ENCODE results near the gene CIAO2A.
"Not testable (repeated sequence)": the region's sequence is repeated elsewhere in the genome, so short reads cannot be mapped to it uniquely, and the experiment has no call there.

CIAO2A gene

DNA sequence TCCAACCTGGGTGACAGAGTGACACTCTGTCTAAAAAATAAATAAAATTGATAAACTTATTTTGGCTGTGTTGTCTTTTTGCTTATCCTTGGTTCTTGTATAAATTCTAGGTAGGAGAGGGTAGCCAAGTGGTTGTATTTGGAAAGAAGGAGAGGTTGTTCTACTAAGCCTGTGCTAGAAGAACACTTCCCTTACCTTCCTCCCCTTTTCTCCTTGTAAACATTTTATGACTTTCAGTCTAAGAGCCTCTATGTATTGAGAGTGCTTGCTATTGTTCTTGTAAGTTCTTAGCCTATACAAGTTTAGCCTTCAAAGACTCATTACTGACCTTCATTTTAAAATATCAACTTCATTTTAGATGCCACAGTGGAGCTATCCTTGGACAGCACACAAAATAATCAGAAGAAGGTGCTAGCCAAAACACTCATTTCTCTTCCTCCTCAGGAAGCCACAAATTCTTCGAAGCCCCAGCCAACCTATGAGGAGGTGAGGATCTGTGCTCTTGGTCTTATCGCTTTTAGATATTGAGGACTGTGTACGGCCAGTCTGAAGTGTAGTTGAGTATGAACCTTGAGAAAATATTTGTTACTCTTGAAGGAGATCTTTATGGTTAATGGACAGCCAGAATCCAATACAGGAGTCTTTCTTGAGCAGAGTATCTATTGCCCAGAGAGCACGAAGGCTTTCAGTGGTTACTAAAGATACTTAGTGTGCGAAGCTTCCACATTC lies 24.3 kb upstream of the CIAO2A start:
- DNase-seq (ENCODE audit: low read depth): no peak
- no peak overlapping the region for H3K4me3 ChIP-seq (ENCODE audit: low read depth, low read length)

- no peak overlapping the region for H3K4me3 ChIP-seq (ENCODE audit: low read depth, low read length)
- DNase-seq (ENCODE audit: low read depth): no peak
These were observed 19.3 kb upstream of the CIAO2A start for GRCh38 chr15:64112904-64113303.

DNA sequence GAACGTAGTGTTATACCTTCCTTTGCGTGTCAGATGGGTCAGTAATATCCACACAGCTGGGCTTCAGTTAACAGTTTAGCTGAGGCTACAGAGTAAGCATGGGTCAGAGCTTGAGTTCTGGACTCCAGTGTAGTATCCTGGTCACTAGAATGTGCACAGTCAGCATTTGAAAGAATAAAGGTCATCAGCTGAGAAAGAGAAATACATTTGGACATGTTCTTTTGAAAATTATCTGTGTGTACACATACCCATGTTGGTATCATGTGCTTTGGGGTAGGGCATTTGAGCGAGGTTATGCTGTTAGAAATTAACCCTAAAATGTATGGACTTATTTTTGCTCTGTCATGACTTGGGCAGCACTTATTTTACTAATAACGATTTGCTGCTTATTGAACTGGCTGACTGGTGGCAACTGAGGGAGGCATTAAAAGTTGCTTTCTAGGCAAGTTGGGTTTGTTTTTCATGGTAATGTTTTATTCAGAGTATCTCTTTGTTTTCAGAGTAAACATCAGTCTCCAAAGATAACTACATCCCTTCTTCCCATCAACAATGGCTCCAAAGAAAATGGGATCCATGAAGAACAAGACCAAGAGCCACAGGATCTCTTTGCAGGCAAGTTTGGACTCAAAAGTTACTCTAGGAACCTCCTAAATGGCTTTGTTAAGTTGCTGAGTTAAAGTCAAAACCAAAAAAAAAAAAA lies 18.6 kb upstream of the CIAO2A start:
- no peak for DNase-seq (ENCODE audit: low read depth)
- H3K4me3 ChIP-seq (ENCODE audit: low read depth, low read length): no peak overlapping the region

GRCh38 chr15:64111679-64112050 lies 18.0 kb upstream of the CIAO2A start:
- DNase-seq (ENCODE audit: low read depth): no peak
- H3K4me3 ChIP-seq (ENCODE audit: low read depth, low read length): no peak overlapping the region

GRCh38 chr15:64110950-64111678 lies 17.5 kb upstream of the CIAO2A start:
- DNase-seq (ENCODE audit: low read depth): no peak
- no peak overlapping the region for H3K4me3 ChIP-seq (ENCODE audit: low read depth, low read length)

GRCh38 chr15:64110108-64110701 lies 16.6 kb upstream of the CIAO2A start:
- not testable (repeated sequence) for DNase-seq (ENCODE audit: low read depth); H3K4me3 ChIP-seq (ENCODE audit: low read depth, low read length)

DNA sequence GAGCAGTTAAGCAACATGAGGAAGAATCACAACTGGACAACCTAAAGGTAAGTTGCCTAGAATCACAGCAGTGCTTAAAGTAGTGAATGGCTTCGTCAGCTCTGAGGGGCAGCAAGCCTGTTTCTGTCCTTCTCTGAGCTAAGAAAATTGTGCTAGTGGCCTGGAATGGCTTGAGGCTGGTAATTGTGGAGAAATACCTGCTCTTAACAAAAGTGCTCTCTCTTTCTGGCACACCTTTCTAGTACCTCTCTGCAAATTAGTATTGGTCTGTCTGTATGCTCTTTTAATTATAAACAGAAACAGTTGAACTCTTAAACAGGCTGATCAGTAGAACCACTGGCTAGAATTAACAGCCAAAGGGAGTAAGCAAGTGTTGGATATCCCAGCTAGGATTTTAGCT lies 13.7 kb upstream of the CIAO2A start:
- DNase-seq (ENCODE audit: low read depth): no peak
- no peak overlapping the region for H3K4me3 ChIP-seq (ENCODE audit: low read depth, low read length)

GRCh38 chr15:64105113-64105704 lies 11.6 kb upstream of the CIAO2A start:
- H3K4me3 ChIP-seq (ENCODE audit: low read depth, low read length): no peak overlapping the region
- no peak for DNase-seq (ENCODE audit: low read depth)

DNA sequence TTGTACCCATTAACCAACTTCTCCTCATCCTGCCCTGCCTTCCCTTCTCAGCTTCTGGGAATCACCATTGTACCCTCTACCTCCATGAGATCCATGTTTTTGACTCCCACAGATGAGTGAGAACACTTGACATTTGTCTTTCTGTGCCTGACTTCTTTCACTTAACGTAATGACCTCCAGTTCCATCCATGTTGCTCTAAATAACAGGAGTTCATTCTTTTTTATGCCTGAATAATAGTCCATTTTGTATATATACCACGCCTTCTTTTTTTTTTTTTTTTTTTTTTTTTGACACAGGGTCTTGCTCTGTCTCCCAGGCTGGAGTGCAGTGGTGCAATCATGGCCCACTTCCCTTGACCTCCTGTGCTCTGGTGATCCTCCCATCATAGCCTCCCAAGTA lies 8.9 kb upstream of the CIAO2A start:
- H3K4me3 ChIP-seq (ENCODE audit: low read depth, low read length): no peak overlapping the region
- DNase-seq (ENCODE audit: low read depth): no peak

- no peak for DNase-seq (ENCODE audit: low read depth)
- no peak overlapping the region for H3K4me3 ChIP-seq (ENCODE audit: low read depth, low read length)
These were observed 7.3 kb upstream of the CIAO2A start for GRCh38 chr15:64100958-64101357.

DNA sequence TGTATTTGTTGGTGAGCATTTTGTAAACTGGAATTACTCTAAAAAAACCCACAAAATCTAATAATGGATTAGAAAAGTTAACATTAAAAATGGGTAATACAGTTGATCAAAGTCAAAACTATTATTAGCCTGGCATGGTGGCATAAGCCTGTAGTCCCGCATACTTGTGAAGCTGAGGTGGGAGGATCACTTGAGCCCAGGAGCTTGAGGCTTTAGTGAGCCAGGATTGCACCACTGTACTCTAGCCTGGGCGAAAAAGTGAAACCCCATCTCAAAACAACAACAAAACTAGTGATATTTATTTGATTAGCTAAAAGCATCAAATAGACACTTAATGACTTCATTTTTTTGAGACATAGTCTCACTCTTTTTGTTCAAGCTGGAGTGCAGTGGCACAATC lies 5.7 kb upstream of the CIAO2A start:
- no peak overlapping the region for H3K4me3 ChIP-seq (ENCODE audit: low read depth, low read length)
- no peak for DNase-seq (ENCODE audit: low read depth)

DNA sequence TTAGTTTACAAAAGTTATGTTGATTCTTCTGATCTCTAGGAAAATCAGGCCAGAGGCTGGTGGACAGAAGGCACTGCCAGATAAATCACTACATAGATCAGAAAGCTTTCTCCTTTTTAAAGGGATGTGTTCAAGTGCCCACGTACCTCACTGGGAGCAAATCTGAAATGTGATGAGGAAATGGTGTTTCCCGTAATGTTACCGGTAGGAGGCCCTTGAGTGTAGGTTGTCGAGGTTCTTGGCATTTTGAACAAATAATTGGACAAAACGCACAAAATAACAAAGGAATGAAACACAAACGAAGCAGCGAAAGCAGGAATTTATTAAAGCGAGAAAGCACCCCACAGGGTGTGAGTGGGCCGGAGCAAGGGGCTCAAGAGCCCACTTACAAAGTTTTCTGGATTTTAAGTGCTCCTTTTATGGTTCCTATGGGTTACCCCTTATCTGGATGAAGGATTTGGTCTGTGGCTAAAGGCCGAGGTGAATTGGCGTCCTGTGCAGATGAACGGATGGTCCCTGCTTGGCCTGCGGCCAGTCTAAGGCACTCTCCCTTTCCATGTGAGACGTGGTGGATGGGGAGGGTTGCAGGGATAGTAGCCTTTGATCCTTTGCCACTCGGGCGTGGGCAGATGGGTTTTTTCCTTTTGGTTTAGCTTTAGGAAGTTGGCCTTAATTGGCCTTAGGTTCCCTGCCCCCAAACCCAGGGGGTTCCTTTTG lies 3.2 kb upstream of the CIAO2A start:
- peak overlapping the region; percentile 80 for H3K4me3 ChIP-seq (ENCODE audit: low read depth, low read length)
- no peak for DNase-seq (ENCODE audit: low read depth)

DNA sequence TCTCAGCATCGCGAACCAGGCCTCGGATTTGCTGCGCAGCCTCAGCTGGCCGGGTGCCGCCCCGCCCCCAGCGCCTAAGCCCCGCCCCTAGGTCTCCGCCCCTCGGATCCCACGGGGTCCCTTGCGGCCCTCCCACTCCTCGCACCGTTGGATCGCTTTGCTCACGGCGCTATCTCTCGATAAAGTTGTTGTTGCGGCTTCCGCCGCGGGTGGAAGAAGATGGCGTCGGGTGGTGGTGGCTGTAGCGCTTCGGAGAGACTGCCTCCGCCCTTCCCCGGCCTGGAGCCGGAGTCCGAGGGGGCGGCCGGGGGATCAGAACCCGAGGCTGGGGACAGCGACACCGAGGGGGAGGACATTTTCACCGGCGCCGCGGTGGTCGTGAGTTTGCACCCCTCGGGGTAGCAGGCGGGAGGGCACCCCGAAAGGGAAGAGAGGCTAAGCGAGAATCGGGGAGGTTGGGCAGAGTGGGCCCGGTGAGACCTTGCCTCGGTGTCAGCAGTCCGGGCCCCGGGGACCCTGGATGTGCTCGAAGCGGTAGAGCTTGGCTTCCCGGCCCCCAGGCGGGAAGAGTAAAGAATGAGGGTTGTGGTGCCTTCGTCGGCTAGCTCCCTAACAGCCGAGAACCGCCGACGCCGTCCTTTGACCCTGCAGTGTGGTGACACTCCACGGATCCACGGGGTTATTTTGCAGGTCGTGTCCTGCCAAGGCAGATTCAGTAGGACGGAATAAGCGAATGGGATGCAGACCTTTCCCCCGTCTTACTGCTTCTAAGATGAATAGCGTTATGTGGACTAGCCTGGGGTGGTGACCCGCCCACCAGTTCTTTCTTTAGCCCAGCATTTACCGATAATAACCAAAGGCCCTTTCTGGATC lies 2.4 kb upstream of the CIAO2A start, which contains the start of gene SNX1:
Gene SNX1, plus strand, starts transcription at position 188 of the 873 bp plus-strand sequence. Its CDS starts 32 bp downstream, at position 220.
- peak within 1 kb of the TSS; percentile 80 for H3K4me3 ChIP-seq (ENCODE audit: low read depth, low read length)

DNA sequence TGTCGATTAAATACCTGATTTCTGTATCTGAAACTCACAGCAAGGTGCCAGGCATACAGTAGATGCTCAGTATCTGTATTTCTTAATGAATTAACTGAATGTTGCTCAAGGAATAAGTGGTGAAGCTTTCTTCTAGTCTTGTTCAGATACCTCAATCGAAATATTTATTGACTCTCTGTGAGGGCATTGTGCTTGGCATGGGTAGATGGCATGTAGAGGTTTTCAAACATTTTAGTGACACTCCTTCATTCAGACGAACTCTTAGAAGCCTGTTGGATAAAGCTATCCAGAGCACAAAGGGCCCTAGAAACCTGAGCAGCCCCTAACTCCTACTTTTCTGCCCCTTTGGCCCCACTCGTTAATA lies 1.8 kb upstream of the CIAO2A start:
- peak overlapping the region; percentile 80 for H3K4me3 ChIP-seq (ENCODE audit: low read depth, low read length)

More for the DNA sequence above, 2.4 kb upstream of the CIAO2A start, which contains the start of gene SNX1:
- peak; percentile 82 for DNase-seq (ENCODE audit: low read depth)

GRCh38 chr15:64092864-64093626 lies 593 bp downstream of the CIAO2A start:
- no peak for DNase-seq (ENCODE audit: low read depth)
- H3K4me3 ChIP-seq (ENCODE audit: low read depth, low read length): peak overlapping the region; percentile 73

More for the DNA sequence above, 1.8 kb upstream of the CIAO2A start:
- no peak for DNase-seq (ENCODE audit: low read depth)

GRCh38 chr15:64092075-64092820 lies 1.4 kb downstream of the CIAO2A start:
- peak overlapping the region; percentile 73 for H3K4me3 ChIP-seq (ENCODE audit: low read depth, low read length)
- no peak for DNase-seq (ENCODE audit: low read depth)

DNA sequence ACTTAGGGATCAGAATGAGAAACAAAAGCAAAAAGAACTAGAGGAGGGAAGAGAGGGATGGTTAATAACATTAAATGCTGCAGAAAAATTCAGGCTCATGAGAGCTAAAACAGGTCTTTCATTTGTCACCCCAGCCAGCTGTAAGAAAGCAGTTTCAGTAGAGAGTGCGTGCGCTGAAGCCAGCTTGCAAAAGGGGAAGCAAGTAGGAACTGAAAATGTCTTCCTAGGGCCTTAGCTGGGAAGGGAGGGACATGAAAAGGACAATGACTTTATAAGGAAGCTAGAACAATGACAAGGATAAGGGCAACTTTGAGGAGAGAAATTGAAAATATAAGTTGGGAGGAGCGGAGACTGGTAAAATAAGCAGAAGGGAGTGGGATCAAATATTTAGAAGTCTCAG lies 3.1 kb downstream of the CIAO2A start:
- H3K4me3 ChIP-seq (ENCODE audit: low read depth, low read length): no peak overlapping the region
- DNase-seq (ENCODE audit: low read depth): no peak

Measured in skeletal muscle cell (primary cell).